ENCODE results near the gene FNDC1. TPM values are rescaled to one million over a fixed set of nuclear protein-coding genes. Genes with fewer than 3 reads are reported as not detected.
A peak's percentile ranks its signal among the peaks of the same experiment; 100 is the strongest.

The FNDC1 gene
- total and polyA plus RNA-seq, 11 donors, result 0.08 to 7.5 (median 1.2) TPM

DNA sequence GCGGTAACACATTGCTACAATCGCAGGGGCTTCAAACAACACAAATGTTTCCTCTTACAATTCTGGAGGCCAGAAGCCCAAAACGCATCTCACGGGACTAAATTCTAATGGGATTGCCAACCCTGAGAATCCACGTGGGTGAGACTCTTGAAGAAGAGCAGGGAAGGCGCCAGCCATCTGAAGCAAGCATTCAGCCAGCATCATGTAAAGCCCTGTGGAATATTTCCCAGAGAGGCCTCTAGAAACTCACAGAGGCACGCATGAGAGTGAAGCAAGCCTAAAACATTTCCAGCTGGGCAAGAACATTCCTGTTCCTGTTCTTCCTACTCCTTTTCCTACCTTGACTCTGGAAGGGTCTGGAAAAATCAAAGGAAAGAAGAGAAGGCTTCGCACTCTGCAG, 19.6 kb upstream of the FNDC1 start:
- DNase-seq (no peak), ATAC-seq (no peak)
- no peak overlapping the region for H3K27ac ChIP-seq
- 84 to 91% (median 84%) methylated on average over 8 of the region's 8 CpGs for WGBS, 4 donors
- no peak overlapping the region for H3K4me3 ChIP-seq
- no peaks in the 10 kb centered on the region for H3K36me3 ChIP-seq
- TF ChIP-seq CTCF (IDR thresholded peaks at IDR 0.05), result no peak
- TF ChIP-seq POLR2A (IDR thresholded peaks at IDR 0.05), result no peak
- peaks cover 0 to 4% (median 0%) of the 10 kb centered on the region in 9 donors for H3K27me3 ChIP-seq
- H3K4me1 ChIP-seq, result no peaks in the 10 kb centered on the region
- intact Hi-C loops (cut with DNase I), result no loop called here
- no peaks in the 10 kb centered on the region for H3K9me3 ChIP-seq

DNA sequence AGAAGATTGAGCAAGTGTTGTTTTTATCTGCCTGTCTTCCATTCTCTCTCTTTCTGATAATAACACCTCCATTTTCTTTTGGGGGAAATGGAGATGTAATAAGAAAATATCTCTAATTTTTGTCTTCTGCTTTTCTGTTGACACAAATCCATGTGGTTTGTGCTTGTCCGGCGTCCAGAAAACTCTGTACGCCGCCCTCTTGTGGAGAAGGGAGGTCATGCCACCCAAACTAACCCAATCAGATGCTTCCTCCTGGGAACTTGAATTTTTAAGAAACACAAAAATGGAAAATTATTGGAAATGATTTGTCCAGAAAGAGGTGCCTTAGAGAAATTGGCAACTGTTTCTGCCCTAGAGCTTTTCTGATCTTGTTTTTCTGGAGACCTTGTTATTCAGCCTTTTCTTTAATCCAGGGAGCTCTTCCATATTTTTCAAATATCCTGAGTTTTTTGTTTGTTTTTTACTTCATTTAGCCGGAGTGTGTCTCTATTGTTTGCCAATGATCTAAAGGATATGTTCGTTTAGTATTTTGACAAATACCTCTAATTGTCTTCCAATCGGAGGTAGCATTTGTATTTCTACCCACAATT, 17.8 kb upstream of the FNDC1 start:
- H3K36me3 ChIP-seq, result no peaks in the 10 kb centered on the region
- TF ChIP-seq CTCF (IDR thresholded peaks at IDR 0.05) (peak; percentile 67 to 90 (median 81)), POLR2A (IDR thresholded peaks at IDR 0.05) (no peak)
- no peak overlapping the region for H3K27ac ChIP-seq
- H3K4me1 ChIP-seq, result no peaks in the 10 kb centered on the region
- H3K9me3 ChIP-seq, result peaks cover 0 to 16% (median 8%) of the 10 kb centered on the region in 12 donors
- no peak overlapping the region for H3K4me3 ChIP-seq
- no peaks in the 10 kb centered on the region for H3K27me3 ChIP-seq
- ATAC-seq, result peak in 2 of 4 donors; percentile 48 to 52
- intact Hi-C loops (cut with DNase I), result no loop called here
- peak in 2 of 5 donors; percentile 46 to 66 for DNase-seq
- 24 to 27% (median 26%) methylated on average over 7 of the region's 7 CpGs for WGBS, 4 donors

GRCh38 chr6:159152041-159152440, 17.2 kb upstream of the FNDC1 start:
- intact Hi-C loops (cut with DNase I), result no loop called here
- H3K9me3 ChIP-seq, result peaks cover 0 to 19% (median 8%) of the 10 kb centered on the region in 12 donors
- no peaks in the 10 kb centered on the region for H3K27me3 ChIP-seq
- no peak for DNase-seq
- H3K4me1 ChIP-seq, result no peaks in the 10 kb centered on the region
- H3K27ac ChIP-seq, result no peak overlapping the region
- no peak overlapping the region for H3K4me3 ChIP-seq
- no peaks in the 10 kb centered on the region for H3K36me3 ChIP-seq
- no peak for ATAC-seq
- TF ChIP-seq POLR2A (IDR thresholded peaks at IDR 0.05) (no peak), CTCF (IDR thresholded peaks at IDR 0.05) (no peak)
- WGBS, 4 donors, result 40 to 60% (median 49%) methylated on average over 1 of the region's 1 CpG

- Histone ChIP-seq H3K27me3 (no peaks in the 10 kb centered on the region), H3K4me1 (no peaks in the 10 kb centered on the region), H3K4me3 (no peak overlapping the region), H3K9me3 (peaks cover 0 to 19% (median 8%) of the 10 kb centered on the region in 12 donors), H3K27ac (no peak overlapping the region), H3K36me3 (no peaks in the 10 kb centered on the region)
- WGBS, 4 donors, result 28 to 37% (median 33%) methylated on average over 2 of the region's 2 CpGs
- intact Hi-C loops (cut with DNase I), result no loop called here
- TF ChIP-seq POLR2A (IDR thresholded peaks at IDR 0.05) (no peak), CTCF (IDR thresholded peaks at IDR 0.05) (no peak)
- DNase-seq (no peak), ATAC-seq (peak in 1 of 4 donors; percentile 42)
Observed at GRCh38 chr6:159152782-159153181, 16.4 kb upstream of the FNDC1 start.

Data from heart left ventricle (tissue), 16 donors.